Measurements from ENCODE around the gene ACTRT1.

ACTRT1 gene

DNA sequence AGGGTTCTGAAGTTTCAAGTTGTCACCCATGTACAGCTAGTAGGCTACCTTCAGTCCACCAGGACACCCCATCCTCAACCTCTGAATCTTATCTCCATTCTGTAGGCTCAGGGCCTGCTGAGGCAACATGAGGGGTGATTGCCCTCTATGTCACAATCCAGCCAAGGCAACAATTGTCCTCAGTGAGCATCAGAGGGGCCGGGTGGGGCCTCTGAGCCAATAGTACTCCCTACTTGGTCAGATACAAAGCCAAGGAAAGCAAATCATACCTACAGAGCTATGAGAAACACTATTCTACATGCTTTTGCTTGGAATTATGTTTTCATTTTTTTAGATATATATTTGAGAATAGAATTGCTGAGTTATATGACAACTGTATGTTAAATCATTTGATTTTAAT lies at the start of gene ACTRT1:
Gene ACTRT1, minus strand, starts transcription at position 101 of the 400 bp plus-strand sequence. CDS start 197 bp downstream, outside the sequence.
- FAIRE-seq, result no peak

DNA sequence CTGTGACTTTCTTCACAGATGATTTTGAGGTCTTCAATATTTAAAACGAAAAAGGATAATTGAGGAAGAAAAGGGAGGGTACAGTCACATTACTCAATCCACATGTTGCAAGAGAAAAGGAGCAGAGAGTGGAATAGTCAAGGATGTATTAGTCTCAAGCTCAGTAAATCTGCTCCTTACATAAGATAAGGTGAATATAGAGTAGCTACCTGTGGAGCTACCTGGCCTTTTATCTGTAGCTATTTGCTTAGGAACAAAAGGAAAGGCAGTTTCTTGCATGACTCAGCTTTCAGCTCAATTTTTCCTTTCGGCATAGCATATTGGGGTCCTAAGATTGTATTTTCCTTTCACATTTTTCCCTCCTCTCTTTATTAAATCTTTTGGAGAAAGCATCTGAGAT lies 26.3 kb upstream of the ACTRT1 start:
- FAIRE-seq, result no peak

DNA sequence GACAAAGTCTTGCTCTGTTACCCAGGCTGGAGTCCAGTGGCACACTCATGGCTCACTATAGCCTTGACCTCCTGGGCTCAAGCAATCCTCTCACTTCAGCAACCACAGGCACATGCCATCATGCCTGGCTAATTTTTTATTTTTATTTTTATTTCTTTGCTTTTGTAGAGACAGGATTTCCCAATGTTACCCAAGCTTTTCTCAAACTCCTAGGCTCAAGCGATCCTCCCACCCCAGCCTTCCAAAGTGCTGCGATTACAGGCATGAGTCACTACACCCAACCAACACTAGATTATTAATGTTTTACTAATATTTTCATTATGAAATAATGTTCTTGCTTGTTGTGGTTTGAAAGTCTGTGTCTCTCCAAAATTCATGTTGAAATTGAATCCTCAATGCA lies 5.2 kb upstream of the ACTRT1 start:
- no peak for FAIRE-seq

DNA sequence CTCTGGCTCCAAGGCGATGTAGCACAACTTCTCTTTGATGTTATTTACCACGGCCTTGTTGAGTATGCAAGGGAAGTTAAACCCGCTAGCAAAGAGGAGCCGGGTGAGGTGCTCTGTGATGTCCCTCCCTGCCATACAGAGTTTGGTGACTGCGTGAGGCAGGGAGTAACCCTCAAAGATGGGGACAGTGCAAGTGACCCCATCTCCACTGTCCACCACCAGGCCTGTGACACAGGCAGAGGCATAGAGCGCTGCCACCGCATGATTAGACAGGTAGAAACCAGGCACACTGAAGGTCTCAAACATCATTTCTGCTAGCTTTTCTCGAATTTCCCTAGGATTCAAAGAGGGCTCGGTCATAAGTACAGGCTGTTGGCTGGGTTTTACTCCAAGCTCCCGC lies 677 bp downstream of the ACTRT1 start:
- no peak for FAIRE-seq

DNA sequence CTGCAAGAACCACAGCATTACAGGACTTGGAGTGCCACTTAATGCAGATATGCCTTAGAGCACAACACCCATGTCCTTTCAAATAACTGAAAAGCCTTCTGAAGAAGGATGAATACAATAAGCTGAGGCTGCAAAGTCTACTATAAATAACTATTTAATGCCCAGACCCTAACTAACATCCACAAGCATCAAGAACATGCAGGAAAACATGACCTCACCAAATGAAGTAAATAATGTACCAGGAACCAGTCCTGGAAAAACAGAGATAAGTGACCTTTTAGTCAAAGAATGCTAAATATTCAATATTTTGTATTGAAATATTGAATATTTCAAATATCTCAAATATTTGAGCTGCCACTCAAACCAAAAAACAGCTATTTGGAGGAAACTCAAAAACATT lies 16.9 kb downstream of the ACTRT1 start:
- FAIRE-seq, result no peak

DNA sequence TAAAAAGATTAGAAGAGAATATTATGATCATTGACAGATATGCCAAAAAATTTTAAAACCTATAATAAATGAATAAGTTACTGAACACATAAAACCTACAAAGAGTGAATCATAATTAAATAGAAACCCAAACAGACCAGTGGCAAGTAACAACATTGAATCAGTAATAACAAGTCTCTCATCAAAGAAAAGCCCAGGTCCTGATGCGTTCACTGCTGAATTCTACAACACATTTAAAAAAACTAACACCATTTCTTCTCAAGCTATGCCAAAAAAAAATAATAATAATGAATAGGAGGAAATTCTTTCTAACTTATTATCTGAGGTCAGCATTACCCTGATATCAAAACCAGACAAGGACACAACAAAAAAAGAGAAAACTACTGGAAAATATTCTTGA lies 30.6 kb downstream of the ACTRT1 start:
- FAIRE-seq, result no peak

DNA sequence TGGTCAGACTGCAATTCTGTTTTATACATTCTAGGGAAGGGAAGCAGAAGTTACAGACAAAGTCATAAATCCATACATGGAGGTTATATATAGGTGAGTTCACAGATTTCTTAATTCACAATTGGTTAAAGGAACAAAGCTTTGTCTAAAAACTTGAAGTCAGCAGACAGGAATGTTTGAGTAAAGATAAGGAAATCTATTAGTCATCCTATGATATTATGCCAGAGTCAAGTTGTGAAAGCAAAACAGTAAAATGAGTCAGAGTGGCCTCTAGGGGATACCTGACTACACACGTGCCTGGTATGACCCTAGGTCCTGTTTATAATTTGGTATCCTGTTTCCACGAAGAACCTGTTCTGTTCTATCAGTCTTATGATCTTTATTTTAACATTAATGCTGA lies 31.5 kb downstream of the ACTRT1 start:
- no peak for FAIRE-seq

DNA sequence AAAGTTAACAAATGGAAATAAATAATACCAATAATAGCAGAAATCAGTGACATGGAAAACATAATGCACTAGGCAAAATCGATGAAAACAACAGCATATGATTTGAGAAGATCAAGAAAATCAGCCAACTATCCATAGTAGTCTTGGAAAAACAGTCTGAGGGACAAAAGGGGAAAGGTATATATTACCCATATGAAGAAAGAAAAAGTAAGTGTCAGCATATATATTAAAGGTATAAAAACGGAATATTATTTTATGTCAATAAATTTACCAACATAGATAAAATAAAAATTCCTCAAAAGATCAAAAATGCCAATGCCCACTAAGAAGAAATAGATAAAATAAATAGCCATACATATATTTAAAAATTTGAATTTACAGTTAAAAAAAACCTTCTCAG lies 33.0 kb downstream of the ACTRT1 start:
- FAIRE-seq, result no peak

DNA sequence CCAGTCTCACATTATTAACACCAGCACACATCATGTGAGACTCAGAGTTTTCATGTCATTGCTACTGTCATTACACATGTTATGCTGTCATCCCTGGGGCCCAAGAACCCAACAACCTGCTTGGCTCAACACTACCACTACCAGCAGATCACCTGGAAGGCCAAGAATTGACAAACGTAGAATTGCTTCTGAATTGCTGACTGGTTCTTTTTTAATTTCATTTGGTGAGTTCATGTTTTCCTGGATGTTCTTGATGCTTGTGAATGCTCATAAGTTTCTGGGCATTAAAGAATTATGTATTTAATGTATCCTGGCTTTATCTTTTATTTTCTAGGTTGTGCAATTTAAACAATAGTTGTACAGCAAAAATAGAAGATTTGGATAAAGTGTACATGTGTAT lies 40.2 kb downstream of the ACTRT1 start:
- no peak for FAIRE-seq

DNA sequence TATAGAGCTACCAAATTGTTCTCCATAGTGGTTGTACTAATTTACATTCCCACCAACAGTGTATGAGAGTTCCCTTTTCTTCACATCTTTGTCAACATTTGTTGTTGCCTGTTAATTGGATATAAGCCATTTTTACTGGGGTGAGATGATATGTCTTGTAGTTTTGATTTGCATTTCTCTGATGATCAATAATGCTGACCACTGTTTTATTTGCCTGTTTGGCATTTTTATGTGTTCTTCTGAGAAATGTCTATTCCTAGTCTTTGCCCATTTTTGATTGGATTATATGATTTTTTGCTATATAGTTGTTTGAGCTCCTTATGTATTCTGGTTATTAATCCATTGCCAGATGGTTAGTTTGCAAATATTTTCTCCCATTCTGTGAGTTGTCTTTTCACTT lies 44.3 kb downstream of the ACTRT1 start:
- no peak for FAIRE-seq
